ENCODE results near the gene TUBA8.
"Not testable (repeated sequence)": the region's sequence is repeated elsewhere in the genome, so short reads cannot be mapped to it uniquely, and the experiment has no call there.

TUBA8 gene

DNA sequence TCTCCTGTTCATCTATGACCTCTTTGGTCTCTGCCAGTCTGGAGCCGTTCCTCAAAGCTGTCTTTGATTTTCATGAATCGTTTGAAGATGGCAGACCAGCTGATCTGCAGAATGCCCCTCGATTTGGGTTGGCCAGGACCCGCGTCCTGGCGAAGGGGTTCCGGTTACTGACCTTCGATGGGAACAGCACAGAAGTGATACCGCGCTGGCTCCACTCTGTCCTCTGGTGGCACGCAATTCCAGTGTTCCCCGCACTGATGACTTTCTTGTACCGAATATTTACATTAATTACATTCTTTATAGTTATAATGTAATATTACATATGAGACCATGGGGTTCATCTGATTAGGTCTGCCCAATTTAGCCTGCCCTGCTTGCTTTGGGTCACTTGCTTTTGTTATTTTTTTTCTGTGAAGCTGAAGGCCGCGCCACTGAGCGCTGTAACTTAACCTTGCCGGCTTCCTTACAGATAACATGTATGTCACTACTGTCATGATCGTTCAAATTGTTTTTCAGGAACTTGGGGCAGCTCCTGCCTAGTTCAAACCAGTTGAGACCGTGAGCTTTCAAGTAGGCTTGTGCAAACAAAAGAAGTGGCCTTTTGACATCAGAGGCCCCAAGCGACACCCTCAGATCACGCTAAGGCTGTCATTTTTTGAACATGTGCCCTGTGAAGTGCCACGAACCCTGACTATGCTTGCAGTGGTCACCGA is 35.2 kb downstream of the TUBA8 start:
- TF ChIP-seq, protein P1, sequence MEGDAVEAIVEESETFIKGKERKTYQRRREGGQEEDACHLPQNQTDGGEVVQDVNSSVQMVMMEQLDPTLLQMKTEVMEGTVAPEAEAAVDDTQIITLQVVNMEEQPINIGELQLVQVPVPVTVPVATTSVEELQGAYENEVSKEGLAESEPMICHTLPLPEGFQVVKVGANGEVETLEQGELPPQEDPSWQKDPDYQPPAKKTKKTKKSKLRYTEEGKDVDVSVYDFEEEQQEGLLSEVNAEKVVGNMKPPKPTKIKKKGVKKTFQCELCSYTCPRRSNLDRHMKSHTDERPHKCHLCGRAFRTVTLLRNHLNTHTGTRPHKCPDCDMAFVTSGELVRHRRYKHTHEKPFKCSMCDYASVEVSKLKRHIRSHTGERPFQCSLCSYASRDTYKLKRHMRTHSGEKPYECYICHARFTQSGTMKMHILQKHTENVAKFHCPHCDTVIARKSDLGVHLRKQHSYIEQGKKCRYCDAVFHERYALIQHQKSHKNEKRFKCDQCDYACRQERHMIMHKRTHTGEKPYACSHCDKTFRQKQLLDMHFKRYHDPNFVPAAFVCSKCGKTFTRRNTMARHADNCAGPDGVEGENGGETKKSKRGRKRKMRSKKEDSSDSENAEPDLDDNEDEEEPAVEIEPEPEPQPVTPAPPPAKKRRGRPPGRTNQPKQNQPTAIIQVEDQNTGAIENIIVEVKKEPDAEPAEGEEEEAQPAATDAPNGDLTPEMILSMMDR (IDR thresholded peaks at IDR 0.05; ENCODE audit: extremely low read depth, missing control alignments) = no peak
- DNase-seq (ENCODE audit: low spot score) = no peak

DNA sequence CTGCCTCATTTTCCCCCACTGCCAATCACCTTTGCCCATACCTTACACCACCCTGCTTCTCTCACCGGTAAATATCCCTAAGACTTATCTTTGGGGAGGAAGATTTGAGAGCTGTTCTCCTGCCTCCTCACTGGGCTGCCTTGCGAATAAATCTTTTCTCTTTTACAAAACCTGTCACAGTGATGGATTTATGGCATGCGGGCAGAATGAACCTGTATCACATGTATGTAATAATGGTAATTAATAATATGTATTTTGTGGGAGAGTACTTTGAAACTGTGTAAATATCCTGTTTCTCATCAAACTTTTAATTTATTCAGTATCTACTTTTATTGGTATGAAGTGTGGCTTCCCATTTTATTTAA is 35.8 kb downstream of the TUBA8 start:
- TF ChIP-seq, protein P1 (IDR thresholded peaks at IDR 0.05; ENCODE audit: extremely low read depth, missing control alignments) = no peak
- no peak for DNase-seq (ENCODE audit: low spot score)

DNA sequence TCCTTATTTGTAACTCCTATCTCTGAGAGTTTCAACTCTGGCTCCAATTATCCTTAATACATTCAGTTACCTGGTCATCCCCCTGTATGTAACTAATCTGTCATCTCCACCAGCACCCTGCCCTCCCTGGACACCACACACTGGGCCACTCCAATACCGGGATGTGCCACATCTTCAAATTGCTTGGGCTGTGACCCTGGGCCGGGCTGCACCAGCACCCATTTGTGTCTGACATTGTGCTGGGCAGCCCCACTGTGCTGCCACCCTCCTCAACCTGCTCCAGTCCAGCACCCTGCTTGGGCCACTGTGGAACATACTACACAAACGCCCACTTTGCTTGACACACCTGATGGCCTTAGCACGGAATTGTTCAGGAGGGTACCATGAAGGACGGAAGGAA is 37.2 kb downstream of the TUBA8 start:
- TF ChIP-seq, protein P1 (IDR thresholded peaks at IDR 0.05; ENCODE audit: extremely low read depth, missing control alignments) = no peak
- no peak for DNase-seq (ENCODE audit: low spot score)

DNA sequence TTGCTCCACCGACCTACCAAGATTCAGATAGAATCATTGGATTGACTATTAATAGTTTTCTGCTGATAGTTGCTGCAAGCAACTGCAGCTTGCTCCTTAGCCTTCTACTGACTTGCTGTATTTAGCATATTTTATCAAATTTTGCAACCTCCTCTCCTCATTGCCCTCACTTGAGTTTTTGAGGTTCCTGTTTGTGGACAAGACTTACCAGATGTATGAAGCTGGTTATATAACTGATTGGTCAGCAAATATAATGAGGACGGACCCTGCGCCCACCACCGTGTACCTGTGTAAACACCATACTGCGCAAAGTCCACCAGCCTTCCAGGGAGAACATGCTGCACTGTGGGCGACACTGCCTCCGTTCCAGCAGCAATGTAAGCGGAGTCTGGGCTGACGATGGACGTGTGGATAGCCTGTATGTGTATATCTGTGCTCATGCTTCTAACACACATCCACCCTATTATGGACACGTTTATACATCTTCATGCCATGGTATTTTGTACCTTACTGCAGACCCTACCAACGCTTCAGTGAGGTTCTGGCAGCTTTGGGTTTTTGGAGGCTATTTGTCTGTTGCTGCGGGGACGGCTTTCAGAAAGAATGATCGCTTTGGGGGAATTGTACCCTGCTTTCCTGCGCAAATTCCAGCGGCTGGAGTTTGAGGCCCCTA is 37.8 kb downstream of the TUBA8 start:
- TF ChIP-seq, protein P1 (IDR thresholded peaks at IDR 0.05; ENCODE audit: extremely low read depth, missing control alignments) = no peak
- DNase-seq (ENCODE audit: low spot score) = no peak

DNA sequence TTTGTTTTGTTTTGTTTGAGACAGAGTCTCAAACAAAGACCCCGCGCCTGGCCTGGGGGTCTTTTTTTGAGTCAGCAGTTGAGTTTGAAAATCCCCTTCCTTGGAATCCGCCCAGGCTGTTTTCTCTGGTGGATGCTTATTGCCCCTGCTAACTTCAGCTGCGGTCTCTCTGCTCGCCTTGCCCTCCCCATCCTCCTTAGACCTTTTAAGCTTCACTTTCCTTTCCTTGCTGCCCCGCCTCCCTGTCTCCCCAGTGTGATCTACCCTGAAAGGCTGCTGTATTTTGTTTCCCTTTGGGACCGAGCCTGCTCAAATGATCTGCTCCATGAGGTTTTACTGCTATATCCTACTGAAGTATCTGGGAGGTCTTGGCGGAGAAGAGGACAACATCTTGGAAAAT is 41.9 kb downstream of the TUBA8 start:
- DNase-seq (ENCODE audit: low spot score) = peak; percentile 92
- TF ChIP-seq, protein P1 (IDR thresholded peaks at IDR 0.05; ENCODE audit: extremely low read depth, missing control alignments) = no peak

DNA sequence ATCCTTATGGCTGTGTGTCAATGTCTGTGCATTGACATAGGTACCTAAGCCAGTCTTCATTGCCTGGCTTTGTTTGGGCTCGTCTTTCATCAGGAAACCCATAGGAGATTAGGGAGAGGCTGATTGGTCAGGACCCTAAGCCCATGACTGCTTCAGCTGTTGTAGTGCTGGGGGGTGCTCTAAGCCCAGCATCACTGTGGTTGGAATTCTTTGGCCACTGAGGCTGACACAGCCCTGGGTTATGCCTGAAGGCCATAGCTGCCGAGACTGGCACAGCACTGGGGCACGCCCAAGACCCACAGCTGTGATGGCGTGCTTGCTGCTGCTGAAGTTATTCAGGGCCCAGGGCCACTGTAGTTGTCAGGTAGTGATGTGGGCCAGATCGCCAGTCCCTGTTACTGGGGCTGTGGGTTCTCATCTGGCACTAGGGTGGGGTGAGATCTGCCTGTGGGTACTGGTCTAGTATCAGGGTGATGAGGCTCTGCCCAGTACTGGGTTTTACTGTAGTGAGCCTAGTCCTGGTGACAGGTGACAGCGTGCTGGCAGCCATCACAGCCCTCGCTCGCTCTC is 44.3 kb downstream of the TUBA8 start:
- peak; percentile 8 for DNase-seq (ENCODE audit: low spot score)
- TF ChIP-seq, protein P1 (IDR thresholded peaks at IDR 0.05; ENCODE audit: extremely low read depth, missing control alignments) = no peak

DNA sequence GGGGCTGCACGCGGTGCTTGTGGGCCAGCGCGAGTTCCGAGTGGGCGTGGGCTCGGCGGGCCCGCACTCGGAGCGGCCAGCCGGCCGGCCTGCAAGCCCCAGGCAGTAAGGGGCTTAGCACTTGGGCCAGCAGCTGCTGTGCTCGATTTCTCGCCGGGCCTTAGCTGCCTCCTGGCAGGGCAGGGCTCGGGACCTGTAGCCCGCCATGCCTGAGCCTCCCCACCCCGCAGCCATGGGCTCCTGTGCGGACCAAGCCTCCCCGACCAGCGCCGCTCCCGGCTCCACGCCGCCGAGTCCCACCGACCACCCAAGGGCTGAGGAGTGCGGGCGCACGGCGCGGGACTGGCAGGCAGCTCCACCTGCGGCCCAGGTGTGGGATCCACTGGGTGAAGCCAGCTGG is 44.9 kb downstream of the TUBA8 start:
- not testable (repeated sequence) for DNase-seq (ENCODE audit: low spot score)

Data from GM20000 (cell line).